Fibroblast of lung (primary cell): ENCODE data around the gene RGS16. TPM values are rescaled to one million over a fixed set of nuclear protein-coding genes. Genes with fewer than 3 reads are reported as not detected.

ENCODE experiments used
- DNase-seq, 2 donors: peaks; one replicate each; pipeline versions ENCODE4 v3.0.0 to v3.0.0-alpha.2; 2010; ENCODE audit warnings: low read depth in 2 of 2
- H2AFZ ChIP-seq: 2 replicates; pipeline ENCODE4 v1.5.1; 2012; ENCODE audit warnings: low read length, control low read depth, inconsistent platforms
- H3K27ac ChIP-seq: 2 replicates; pipeline ENCODE4 v1.5.1; 2011; ENCODE audit warnings: low read length, control low read depth; ENCODE audit not compliant: insufficient read depth
- H3K27me3 ChIP-seq: 2 replicates; pipeline ENCODE4 v1.5.1; 2011; ENCODE audit warnings: mild to moderate bottlenecking, low read length; ENCODE audit not compliant: control insufficient read depth, insufficient read depth
- H3K36me3 ChIP-seq: 2 replicates; pipeline ENCODE4 v1.5.1; 2011; ENCODE audit warnings: low read length; ENCODE audit not compliant: control insufficient read depth, insufficient read depth
- H3K4me1 ChIP-seq: 2 replicates; pipeline ENCODE4 v1.5.1; 2011; ENCODE audit warnings: low read length; ENCODE audit not compliant: control insufficient read depth, insufficient read depth; ENCODE audit errors: extremely low read depth
- H3K4me2 ChIP-seq: 2 replicates; pipeline ENCODE4 v1.5.1; 2011; ENCODE audit warnings: low read length, control low read depth; ENCODE audit not compliant: insufficient read depth; ENCODE audit errors: extremely low read depth
- H3K4me3 ChIP-seq, 4 experiments: fragments of 200-600 bp in 1 of 4; sonication (generic) in 1 of 4; replicated peaks in 1 of 4; 2 replicates each; pipeline ENCODE4 v1.5.1; 2011 to 2016; ENCODE audit warnings: low read length in 4 of 4, low read depth in 3 of 4, mild to moderate bottlenecking in 3 of 4, control low read depth in 2 of 4, inconsistent platforms in 1 of 4, mixed read lengths in 1 of 4; ENCODE audit not compliant: insufficient read depth in 1 of 4; ENCODE audit errors: control extremely low read depth in 1 of 4
- H3K79me2 ChIP-seq: 2 replicates; pipeline ENCODE4 v1.5.1; 2012; ENCODE audit warnings: mild to moderate bottlenecking, low read length, inconsistent platforms; ENCODE audit not compliant: control insufficient read depth, insufficient read depth
- H3K9ac ChIP-seq: 2 replicates; pipeline ENCODE4 v1.5.1; 2011; ENCODE audit warnings: mild to moderate bottlenecking, low read length, control low read depth; ENCODE audit not compliant: insufficient read depth
- H3K9me3 ChIP-seq: 2 replicates; pipeline ENCODE4 v1.5.1; 2012; ENCODE audit warnings: low read depth, low read length; ENCODE audit not compliant: control insufficient read depth, insufficient read depth
- H4K20me1 ChIP-seq: 2 replicates; pipeline ENCODE4 v1.5.1; 2011; ENCODE audit warnings: low read length; ENCODE audit not compliant: control insufficient read depth, insufficient read depth; ENCODE audit errors: extremely low read depth
- EZH2 ChIP-seq: IDR thresholded peaks from 2 replicates; pipeline ENCODE4 v1.5.1; 2012; ENCODE audit warnings: low read length, control low read depth, mild to moderate bottlenecking; ENCODE audit errors: missing control alignments
- polyA plus RNA-seq, 2 donors: library from polyadenylated mRNA; depleted of rRNA in 1 of 2; stranded (reverse) in 1 of 2; unstranded in 1 of 2; fragments of >200 nt; gene quantifications; 2 replicates each; pipeline ENCODE4 v1.2.1, GENCODE V29; 2011 to 2012; ENCODE audit warnings: missing spikeins in 1 of 2
- total RNA-seq: library from RNA; depleted of rRNA; stranded (reverse); fragments of >200 nt; gene quantifications from 2 replicates; pipeline ENCODE4 v1.2.1, GENCODE V29; 2014
- TF ChIP-seq, protein P1 (sequence below), 2 donors: IDR thresholded peaks in 1 of 2; conservative IDR thresholded peaks in 1 of 2; 1 replicate in 1 of 2; 2 replicates in 1 of 2; pipeline ENCODE4 v1.5.1; 2011 to 2012; ENCODE audit warnings: low read length in 2 of 2, control low read depth in 1 of 2, inconsistent platforms in 1 of 2, low read depth in 1 of 2, mild to moderate bottlenecking in 1 of 2

Gene RGS16
- total and polyA plus RNA-seq, 2 donors (not counting 1 experiment from before 2014, with no cell fraction given), result 0.17 to 0.33 TPM

DNA sequence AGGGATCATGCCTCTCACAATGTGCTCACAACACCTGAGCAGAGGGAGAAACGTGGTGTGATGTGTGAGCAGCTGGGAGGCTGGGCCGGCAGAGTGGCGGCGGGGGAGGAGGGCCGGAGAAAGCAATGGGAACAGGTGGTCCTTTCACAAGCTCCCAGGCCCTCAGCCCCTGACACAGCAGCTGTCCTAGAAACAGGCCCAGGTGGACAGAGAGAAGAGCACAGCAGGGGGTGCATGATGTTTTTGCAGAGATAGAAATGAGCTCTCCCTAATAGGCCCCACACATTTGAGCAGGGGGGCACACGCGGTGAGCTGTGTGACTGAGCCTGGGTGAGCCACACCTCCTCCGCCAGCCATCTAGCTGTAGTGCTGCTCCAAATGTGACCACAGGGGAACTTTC lies 7.6 kb upstream of the RGS16 start:
- no peak for TF ChIP-seq EZH2
- TF ChIP-seq, protein P1, sequence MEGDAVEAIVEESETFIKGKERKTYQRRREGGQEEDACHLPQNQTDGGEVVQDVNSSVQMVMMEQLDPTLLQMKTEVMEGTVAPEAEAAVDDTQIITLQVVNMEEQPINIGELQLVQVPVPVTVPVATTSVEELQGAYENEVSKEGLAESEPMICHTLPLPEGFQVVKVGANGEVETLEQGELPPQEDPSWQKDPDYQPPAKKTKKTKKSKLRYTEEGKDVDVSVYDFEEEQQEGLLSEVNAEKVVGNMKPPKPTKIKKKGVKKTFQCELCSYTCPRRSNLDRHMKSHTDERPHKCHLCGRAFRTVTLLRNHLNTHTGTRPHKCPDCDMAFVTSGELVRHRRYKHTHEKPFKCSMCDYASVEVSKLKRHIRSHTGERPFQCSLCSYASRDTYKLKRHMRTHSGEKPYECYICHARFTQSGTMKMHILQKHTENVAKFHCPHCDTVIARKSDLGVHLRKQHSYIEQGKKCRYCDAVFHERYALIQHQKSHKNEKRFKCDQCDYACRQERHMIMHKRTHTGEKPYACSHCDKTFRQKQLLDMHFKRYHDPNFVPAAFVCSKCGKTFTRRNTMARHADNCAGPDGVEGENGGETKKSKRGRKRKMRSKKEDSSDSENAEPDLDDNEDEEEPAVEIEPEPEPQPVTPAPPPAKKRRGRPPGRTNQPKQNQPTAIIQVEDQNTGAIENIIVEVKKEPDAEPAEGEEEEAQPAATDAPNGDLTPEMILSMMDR (conservative IDR thresholded peaks at IDR 0.05 in 1 of 2, IDR thresholded peaks at IDR 0.05 in 1 of 2; ENCODE audit: low read depth in 1 of 2, low read length in 2 of 2), result no peak
- no peak overlapping the region for H3K4me3 ChIP-seq
- H3K9me3 ChIP-seq, result no peaks in the 10 kb centered on the region
- H3K79me2 ChIP-seq, result no peaks in the 10 kb centered on the region
- peaks cover 4% of the 10 kb centered on the region for H3K27me3 ChIP-seq
- H2AFZ ChIP-seq, result no peak overlapping the region
- no peak overlapping the region for H3K9ac ChIP-seq
- no peak for DNase-seq
- H3K4me1 ChIP-seq, result peaks cover 2% of the 10 kb centered on the region
- no peak overlapping the region for H3K4me2 ChIP-seq
- H3K36me3 ChIP-seq, result no peaks in the 10 kb centered on the region
- no peak overlapping the region for H3K27ac ChIP-seq
- no peaks in the 10 kb centered on the region for H4K20me1 ChIP-seq

DNA sequence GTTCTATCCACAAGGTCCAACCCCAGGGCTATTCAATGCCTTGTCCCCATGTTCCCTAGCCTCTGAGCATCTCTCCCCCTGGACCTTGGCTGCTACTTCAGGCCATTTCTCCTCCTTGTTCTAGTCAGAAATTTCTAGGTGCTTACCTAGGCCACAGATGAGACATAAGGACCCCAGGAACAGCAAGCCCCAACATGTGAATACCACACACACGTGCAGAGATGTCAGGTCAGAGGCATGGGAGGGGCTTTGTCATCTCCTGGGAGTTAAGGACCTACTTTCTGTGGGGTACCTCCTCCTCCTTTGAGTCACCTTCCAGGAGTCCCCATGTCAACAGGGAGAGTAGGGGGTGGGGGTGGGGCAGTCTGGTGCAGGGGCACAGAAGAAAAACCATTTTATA lies 7.1 kb upstream of the RGS16 start:
- Histone ChIP-seq H4K20me1 (no peaks in the 10 kb centered on the region), H2AFZ (no peak overlapping the region), H3K4me3 (no peak overlapping the region), H3K27ac (no peak overlapping the region), H3K9me3 (no peaks in the 10 kb centered on the region), H3K9ac (no peak overlapping the region), H3K4me2 (no peak overlapping the region), H3K36me3 (no peaks in the 10 kb centered on the region), H3K79me2 (no peaks in the 10 kb centered on the region), H3K4me1 (peaks cover 2% of the 10 kb centered on the region), H3K27me3 (peaks cover 4% of the 10 kb centered on the region)
- no peak for TF ChIP-seq EZH2
- TF ChIP-seq, protein P1 (conservative IDR thresholded peaks at IDR 0.05 in 1 of 2, IDR thresholded peaks at IDR 0.05 in 1 of 2; ENCODE audit: low read depth in 1 of 2, low read length in 2 of 2), result no peak
- no peak for DNase-seq

DNA sequence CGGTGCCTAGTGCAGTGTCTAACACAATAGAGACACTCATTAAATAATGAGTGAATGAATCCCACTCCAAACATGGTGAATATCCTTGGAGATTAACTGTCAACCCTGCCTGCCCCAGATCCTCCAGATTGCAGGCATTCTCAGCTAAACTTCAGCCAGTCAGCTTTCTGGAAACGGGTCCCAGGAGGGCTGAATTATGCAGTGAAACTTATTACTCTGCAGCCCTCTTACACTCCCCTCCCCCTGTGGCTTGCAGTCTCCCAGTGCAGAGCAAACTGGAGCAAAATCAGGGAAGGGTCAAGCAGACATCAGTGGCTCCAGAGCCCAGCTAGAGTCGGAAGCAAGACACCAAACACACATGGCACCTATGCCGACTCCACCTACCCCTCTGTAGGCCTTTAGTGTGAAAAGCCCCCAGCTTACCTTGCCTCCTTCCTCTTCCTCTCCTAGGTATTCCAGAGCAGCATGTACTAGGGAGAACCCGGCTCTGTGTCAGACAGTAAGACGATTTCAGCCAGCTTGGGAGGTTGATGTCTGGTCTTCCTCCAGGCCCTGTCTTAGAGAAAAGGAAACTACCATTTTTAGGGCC lies 6.5 kb upstream of the RGS16 start:
- no peak for DNase-seq
- H3K36me3 ChIP-seq, result no peaks in the 10 kb centered on the region
- H3K79me2 ChIP-seq, result no peaks in the 10 kb centered on the region
- H3K4me3 ChIP-seq, result no peak overlapping the region
- H3K27me3 ChIP-seq, result peaks cover 4% of the 10 kb centered on the region
- TF ChIP-seq, protein P1 (conservative IDR thresholded peaks at IDR 0.05 in 1 of 2, IDR thresholded peaks at IDR 0.05 in 1 of 2; ENCODE audit: low read depth in 1 of 2, low read length in 2 of 2), result no peak
- no peak for TF ChIP-seq EZH2
- H3K4me2 ChIP-seq, result no peak overlapping the region
- no peaks in the 10 kb centered on the region for H3K9me3 ChIP-seq
- peaks cover 2% of the 10 kb centered on the region for H3K4me1 ChIP-seq
- no peak overlapping the region for H2AFZ ChIP-seq
- H4K20me1 ChIP-seq, result no peaks in the 10 kb centered on the region
- H3K9ac ChIP-seq, result no peak overlapping the region
- H3K27ac ChIP-seq, result no peak overlapping the region
